ENCODE results near the gene TBPL1. TPM values are rescaled to one million over a fixed set of nuclear protein-coding genes. Genes with fewer than 3 reads are reported as not detected.

TBPL1 gene
- total and polyA plus RNA-seq, 10 of the 15 experiments (the other 5 are each of a cell fraction or from before 2014, with no cell fraction given) = 34.6 to 71.2 (median 43.0) TPM

DNA sequence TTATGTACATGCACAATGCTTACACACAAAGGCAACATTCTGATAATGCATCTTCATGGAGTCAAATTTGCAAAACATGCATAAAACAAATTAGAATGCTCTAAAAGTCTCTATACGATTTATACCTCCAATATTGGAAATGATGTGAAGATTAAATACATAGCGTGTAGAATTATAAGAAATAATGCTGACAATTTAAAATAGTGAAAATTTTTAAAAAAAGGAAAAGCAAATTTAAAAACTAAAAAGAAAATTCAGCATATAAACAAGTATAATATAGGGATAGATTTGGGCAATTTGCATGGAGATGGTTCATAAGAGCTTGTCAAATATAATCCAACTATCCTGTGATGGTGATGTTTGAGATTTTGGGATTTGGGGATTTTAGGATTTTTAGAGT, 49.2 kb upstream of the TBPL1 start:
- TF ChIP-seq, protein P1, sequence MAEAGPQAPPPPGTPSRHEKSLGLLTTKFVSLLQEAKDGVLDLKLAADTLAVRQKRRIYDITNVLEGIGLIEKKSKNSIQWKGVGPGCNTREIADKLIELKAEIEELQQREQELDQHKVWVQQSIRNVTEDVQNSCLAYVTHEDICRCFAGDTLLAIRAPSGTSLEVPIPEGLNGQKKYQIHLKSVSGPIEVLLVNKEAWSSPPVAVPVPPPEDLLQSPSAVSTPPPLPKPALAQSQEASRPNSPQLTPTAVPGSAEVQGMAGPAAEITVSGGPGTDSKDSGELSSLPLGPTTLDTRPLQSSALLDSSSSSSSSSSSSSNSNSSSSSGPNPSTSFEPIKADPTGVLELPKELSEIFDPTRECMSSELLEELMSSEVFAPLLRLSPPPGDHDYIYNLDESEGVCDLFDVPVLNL (IDR thresholded peaks at IDR 0.05; ENCODE audit: low read depth, low read length) = no peak
- TF ChIP-seq GABPA (IDR thresholded peaks at IDR 0.05; ENCODE audit: low read depth) (no peak), KLF5 (IDR thresholded peaks at IDR 0.05; ENCODE audit: partially characterized antibody) (no peak), MXI1 (IDR thresholded peaks at IDR 0.05; ENCODE audit: low read depth, low read length) (no peak)
- 0% methylated on average over 2 of the region's 2 CpGs for WGBS (ENCODE audit: insufficient coverage, insufficient replicate concordance, low lambda C conversion rate, missing lambda C conversion rate)
- H3K27me3 ChIP-seq (replicated peaks in 1 of 2; ENCODE audit: control insufficient read depth in 2 of 2, insufficient read depth in 2 of 2, low read length in 1 of 2) = peaks cover 3 to 5% of the 10 kb centered on the region in 2 experiments; a peak in 2 of 4 replicates
- no peak overlapping the region for H3K27ac ChIP-seq (ENCODE audit: control insufficient read depth, insufficient read depth)
- no peak overlapping the region for H3K4me3 ChIP-seq
- ChIA-PET CTCF (interaction anchor here (3.1 kb wide), 1 partner anchor 12 kb away, joined by 21 read pairs; no protein-coding TSS in a partner anchor), POLR2A (no interaction called here), SMC1A (ENCODE audit: uncharacterized antibody, unreplicated experiment) (interaction anchor here (1.2 kb wide), 1 partner anchor 9 kb away, joined by 4 read pairs; no protein-coding TSS in a partner anchor), RAD21 (ENCODE audit: unreplicated experiment) (no interaction called here)
- no peak overlapping the region for H3K9ac ChIP-seq (ENCODE audit: control insufficient read depth, insufficient read depth, low read length)
- no peaks in the 10 kb centered on the region for H3K79me2 ChIP-seq (ENCODE audit: control insufficient read depth, insufficient read depth, low read length)
- FAIRE-seq (no peak), DNase-seq (ENCODE audit: low read depth, low spot score) (no peak), ATAC-seq (no peak)
- H3K4me1 ChIP-seq (ENCODE audit: control insufficient read depth, insufficient read depth, low read length) = no peaks in the 10 kb centered on the region
- no peaks in the 10 kb centered on the region for H3K36me3 ChIP-seq (ENCODE audit: control insufficient read depth in 2 of 2, insufficient read depth in 2 of 2, low read length in 1 of 2)
- H3K4me2 ChIP-seq (ENCODE audit: control insufficient read depth, insufficient read depth) = no peak overlapping the region
- intact Hi-C loops (cut with micrococcal nuclease; ENCODE audit: unreplicated experiment) (no loop called here), in situ Hi-C loops (cut with MboI) (no loop called here)
- no TSS peak for BruUV-seq (replicated peaks)
- H4K20me1 ChIP-seq (ENCODE audit: control insufficient read depth, insufficient read depth) = no peaks in the 10 kb centered on the region
- no peaks in the 10 kb centered on the region for H3K9me3 ChIP-seq (replicated peaks; ENCODE audit: control insufficient read depth, insufficient read depth, low read length)
- no peak overlapping the region for H2AFZ ChIP-seq (ENCODE audit: control insufficient read depth, low read depth, low read length)

GRCh38 chr6:133906050-133906449, 47.0 kb upstream of the TBPL1 start:
- no peak overlapping the region for H3K4me3 ChIP-seq
- H3K36me3 ChIP-seq (ENCODE audit: control insufficient read depth in 2 of 2, insufficient read depth in 2 of 2, low read length in 1 of 2) = no peaks in the 10 kb centered on the region
- H3K27ac ChIP-seq (ENCODE audit: control insufficient read depth, insufficient read depth) = no peak overlapping the region
- H3K79me2 ChIP-seq (ENCODE audit: control insufficient read depth, insufficient read depth, low read length) = no peaks in the 10 kb centered on the region
- no peaks in the 10 kb centered on the region for H3K9me3 ChIP-seq (replicated peaks; ENCODE audit: control insufficient read depth, insufficient read depth, low read length)
- H2AFZ ChIP-seq (ENCODE audit: control insufficient read depth, low read depth, low read length) = no peak overlapping the region
- DNase-seq (ENCODE audit: low read depth, low spot score) = no peak
- ChIA-PET CTCF (interaction anchor here (1.6 kb wide), 2 partner anchors 10 to 68 kb away, joined by 5 to 13 read pairs; no protein-coding TSS in a partner anchor), SMC1A (ENCODE audit: uncharacterized antibody, unreplicated experiment) (no interaction called here), POLR2A (no interaction called here), RAD21 (ENCODE audit: unreplicated experiment) (no interaction called here)
- peaks cover 3 to 5% of the 10 kb centered on the region in 2 experiments; a peak in 2 of 4 replicates for H3K27me3 ChIP-seq (replicated peaks in 1 of 2; ENCODE audit: control insufficient read depth in 2 of 2, insufficient read depth in 2 of 2, low read length in 1 of 2)
- intact Hi-C loops (cut with micrococcal nuclease; ENCODE audit: unreplicated experiment) = no loop called here
- in situ Hi-C loops (cut with MboI) = no loop called here
- no TSS peak for BruUV-seq (replicated peaks)
- H4K20me1 ChIP-seq (ENCODE audit: control insufficient read depth, insufficient read depth) = no peaks in the 10 kb centered on the region
- no peaks in the 10 kb centered on the region for H3K4me1 ChIP-seq (ENCODE audit: control insufficient read depth, insufficient read depth, low read length)
- no peak overlapping the region for H3K4me2 ChIP-seq (ENCODE audit: control insufficient read depth, insufficient read depth)
- no peak for ATAC-seq
- no peak for FAIRE-seq
- H3K9ac ChIP-seq (ENCODE audit: control insufficient read depth, insufficient read depth, low read length) = no peak overlapping the region
- WGBS (ENCODE audit: insufficient coverage, insufficient replicate concordance, low lambda C conversion rate, missing lambda C conversion rate) = 0% methylated on average over 1 of the region's 1 CpG
- TF ChIP-seq ESRRA (IDR thresholded peaks at IDR 0.05; ENCODE audit: low read length) = no peak
- TF ChIP-seq REST (IDR thresholded peaks at IDR 0.05; ENCODE audit: low read depth, low read length) = no peak
- no peak for TF ChIP-seq PAX8 (IDR thresholded peaks at IDR 0.05)
- TF ChIP-seq POU2F2 (IDR thresholded peaks at IDR 0.05; ENCODE audit: borderline replicate concordance, low read depth, low read length) = no peak
- no peak for TF ChIP-seq ZNF207 (IDR thresholded peaks at IDR 0.05; ENCODE audit: borderline replicate concordance)
- TF ChIP-seq FOXM1 (IDR thresholded peaks at IDR 0.05; ENCODE audit: low read depth, low read length) = no peak
- TF ChIP-seq YBX1 (IDR thresholded peaks at IDR 0.05) = no peak
- TF ChIP-seq, protein P2, sequence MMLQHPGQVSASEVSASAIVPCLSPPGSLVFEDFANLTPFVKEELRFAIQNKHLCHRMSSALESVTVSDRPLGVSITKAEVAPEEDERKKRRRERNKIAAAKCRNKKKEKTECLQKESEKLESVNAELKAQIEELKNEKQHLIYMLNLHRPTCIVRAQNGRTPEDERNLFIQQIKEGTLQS (IDR thresholded peaks at IDR 0.05; ENCODE audit: borderline replicate concordance, extremely low read depth, low read depth, low read length) = no peak
- no peak for TF ChIP-seq RFX5 (IDR thresholded peaks at IDR 0.05; ENCODE audit: low read depth, low read length)
- no peak for TF ChIP-seq RUNX3 (IDR thresholded peaks at IDR 0.05; ENCODE audit: low read length)
- no peak for TF ChIP-seq SREBF2 (IDR thresholded peaks at IDR 0.05; ENCODE audit: low read length)
